ENCODE measurements around the gene KCNH2.

- TF ChIP-seq CTCF (conservative IDR thresholded peaks at IDR 0.05; ENCODE audit: low read depth, low read length) (no peak), EZH2 (IDR thresholded peaks at IDR 0.05; ENCODE audit: borderline replicate concordance, low read depth, low read length, poor library complexity, severe bottlenecking) (no peak)
Observed at GRCh38 chr7:151015967-151016366, 37.8 kb upstream of the KCNH2 start.
